OCI-LY7 (cell line): ENCODE results near the gene CDH22.

ENCODE experiments used
- CTCF ChIP-seq: fragments of 200-600 bp; sonication (generic); conservative IDR thresholded peaks from 2 replicates; pipeline ENCODE4 v1.5.1; 2014; ENCODE audit warnings: mild to moderate bottlenecking, antibody characterized with exemption, low read length, moderate library complexity, mixed read lengths
- EZH2phosphoT487 ChIP-seq: fragments of 200-600 bp; sonication (generic); IDR thresholded peaks from 2 replicates; pipeline ENCODE4 v1.6.1; 2018; ENCODE audit warnings: low read depth, borderline replicate concordance, mild to moderate bottlenecking, mixed run types, antibody characterized with exemption, low read length, moderate library complexity, mixed read lengths

DNA sequence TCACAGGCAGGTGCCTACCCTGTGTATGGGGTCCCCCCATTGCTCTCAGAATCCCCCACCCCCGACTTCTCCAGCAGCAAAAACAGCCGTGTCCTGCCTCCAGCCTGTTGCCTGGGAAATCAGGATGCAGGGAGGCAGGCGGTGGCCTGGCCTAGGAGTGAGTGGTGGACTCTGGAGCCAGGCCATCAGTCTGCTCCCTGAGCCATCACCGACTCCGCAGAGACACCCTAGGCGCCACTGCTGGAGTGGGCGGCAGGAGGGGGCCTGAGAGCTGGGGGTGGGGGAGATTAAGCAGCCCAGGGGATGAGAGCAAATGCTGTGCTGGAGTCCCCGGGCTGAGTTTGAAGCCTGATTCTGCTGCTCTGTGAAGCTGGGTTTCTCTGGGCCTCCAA lies 97.0 kb downstream of the CDH22 start:
- no peak for TF ChIP-seq CTCF
- TF ChIP-seq EZH2phosphoT487 = no peak
